ENCODE data around the gene PDZD11.
"Not testable (repeated sequence)": the region's sequence is repeated elsewhere in the genome, so short reads cannot be mapped to it uniquely, and the experiment has no call there.

Gene PDZD11

GRCh38 chrX:70289793-70290770 is at the start of gene PDZD11, which contains the start of gene KIF4A:
Gene PDZD11, minus strand, starts transcription at chrX:70289927. Its CDS starts 586 bp downstream, at chrX:70289341.
Gene KIF4A, plus strand, starts transcription at chrX:70290104. Its CDS starts 355 bp downstream, at chrX:70290459.
- DNase-seq (ENCODE audit: low read depth in 2 of 2) = peak; percentile 6 to 42

GRCh38 chrX:70338290-70338689 is 48.6 kb upstream of the PDZD11 start:
- no peak for DNase-seq (ENCODE audit: low read depth in 2 of 2)

GRCh38 chrX:70336767-70337166 is 47.0 kb upstream of the PDZD11 start:
- DNase-seq (ENCODE audit: low read depth in 2 of 2) = no peak

GRCh38 chrX:70332600-70332999 is 42.9 kb upstream of the PDZD11 start:
- no peak for DNase-seq (ENCODE audit: low read depth in 2 of 2)

GRCh38 chrX:70331161-70331560 is 41.4 kb upstream of the PDZD11 start:
- DNase-seq (ENCODE audit: low read depth in 2 of 2) = no peak

- DNase-seq (ENCODE audit: low read depth in 2 of 2) = no peak
These were observed 34.6 kb upstream of the PDZD11 start for GRCh38 chrX:70324326-70324725.

- DNase-seq (ENCODE audit: low read depth in 2 of 2) = not testable (repeated sequence)
These were observed 33.9 kb upstream of the PDZD11 start for GRCh38 chrX:70323628-70324027.

GRCh38 chrX:70322784-70323183 is 33.1 kb upstream of the PDZD11 start:
- DNase-seq (ENCODE audit: low read depth in 2 of 2) = no peak

GRCh38 chrX:70313503-70313902 is 23.8 kb upstream of the PDZD11 start:
- no peak for DNase-seq (ENCODE audit: low read depth in 2 of 2)

- no peak for DNase-seq (ENCODE audit: low read depth in 2 of 2)
These were observed 12.0 kb upstream of the PDZD11 start for GRCh38 chrX:70301716-70302115.

GRCh38 chrX:70293621-70294020 is 3.9 kb upstream of the PDZD11 start:
- DNase-seq (ENCODE audit: low read depth in 2 of 2) = no peak

- DNase-seq (ENCODE audit: low read depth in 2 of 2) = no peak
These were observed 3.1 kb upstream of the PDZD11 start for GRCh38 chrX:70292788-70293187.

GRCh38 chrX:70289168-70289792 is 447 bp downstream of the PDZD11 start:
- no peak for DNase-seq (ENCODE audit: low read depth in 2 of 2)

- no peak for DNase-seq (ENCODE audit: low read depth in 2 of 2)
These were observed 7.8 kb downstream of the PDZD11 start, which contains the start of gene RAB41 for GRCh38 chrX:70281951-70282350. Gene RAB41, plus strand, starts transcription at chrX:70282172. Its CDS starts 46 bp downstream, at chrX:70282218.

GRCh38 chrX:70280573-70280972 is 9.2 kb downstream of the PDZD11 start:
- no peak for DNase-seq (ENCODE audit: low read depth in 2 of 2)

GRCh38 chrX:70279081-70279480 is 10.6 kb downstream of the PDZD11 start:
- no peak for DNase-seq (ENCODE audit: low read depth in 2 of 2)

- not testable (repeated sequence) for DNase-seq (ENCODE audit: low read depth in 2 of 2)
These were observed 15.7 kb downstream of the PDZD11 start for GRCh38 chrX:70274029-70274428.

GRCh38 chrX:70268034-70268433 is 21.7 kb downstream of the PDZD11 start, which contains the start of gene ARR3:
Gene ARR3, plus strand, starts transcription at chrX:70268334. Its CDS starts 1,052 bp downstream, at chrX:70269386.
- DNase-seq (ENCODE audit: low read depth in 2 of 2) = no peak

GRCh38 chrX:70264784-70265183 is 24.9 kb downstream of the PDZD11 start:
- DNase-seq (ENCODE audit: low read depth in 2 of 2) = no peak

GRCh38 chrX:70262952-70263567 is 26.7 kb downstream of the PDZD11 start:
- DNase-seq (ENCODE audit: low read depth in 2 of 2) = no peak

GRCh38 chrX:70260104-70260503 is 29.6 kb downstream of the PDZD11 start, which contains the start of gene P2RY4:
Gene P2RY4, minus strand, starts transcription at chrX:70260204. Its CDS starts 580 bp downstream, at chrX:70259624.
- no peak for DNase-seq (ENCODE audit: low read depth in 2 of 2)

Measured in stimulated activated CD4-positive, alpha-beta T cell treated with anti-CD3 and anti-CD28 coated beads, Interleukin-1b, Interleukin-23, amount 100 ng/mL, for 1 hour (primary cell).